ENCODE results near the gene TNFRSF6B.

DNA sequence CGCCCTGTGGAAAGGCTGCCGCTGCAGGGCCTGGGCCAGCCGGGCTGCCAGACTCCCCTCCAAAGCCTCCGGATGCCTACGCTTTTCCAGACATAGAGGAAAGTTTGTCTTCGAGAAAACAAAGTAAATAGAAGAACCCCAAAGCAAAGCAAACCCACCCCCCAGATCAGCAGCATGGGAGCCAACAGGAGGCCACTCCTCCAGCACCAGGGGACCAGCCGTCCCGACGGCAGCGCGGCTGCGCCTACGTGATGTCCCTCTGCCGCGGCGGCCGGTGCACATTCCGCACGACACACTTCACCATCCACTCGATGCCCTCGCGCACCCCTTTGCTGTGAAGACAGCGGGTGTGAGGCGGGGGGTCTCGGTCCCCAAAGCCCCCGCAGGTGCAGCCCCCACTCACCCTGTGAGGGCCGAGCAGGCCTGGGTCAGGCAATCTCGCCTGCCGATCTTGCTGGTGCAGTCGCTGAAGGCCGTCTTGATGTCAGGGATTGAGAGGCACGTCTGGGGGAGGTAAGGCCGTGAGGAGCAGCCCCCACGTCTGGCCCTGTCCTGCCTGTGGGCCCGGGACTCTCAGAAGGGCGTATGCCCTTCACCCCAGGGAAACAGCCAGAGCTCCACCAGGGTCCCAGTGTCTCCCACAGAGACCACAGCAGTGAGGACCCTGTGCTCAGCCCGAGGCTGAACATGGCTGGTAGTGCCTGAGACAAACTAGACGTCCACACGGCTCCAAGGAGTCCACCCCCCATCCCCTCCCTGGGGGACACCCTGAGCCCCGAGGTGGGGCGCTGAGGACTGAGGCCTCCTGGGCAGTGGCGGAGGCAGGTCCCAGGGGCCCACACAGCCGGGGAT is 4.0 kb downstream of the TNFRSF6B start:
- TF ChIP-seq POLR2AphosphoS5 (IDR thresholded peaks at IDR 0.05; ENCODE audit: low read depth, low read length) (no peak; the same call in 1 of the 2 replicates), TAF1 (IDR thresholded peaks at IDR 0.05; ENCODE audit: borderline replicate concordance, insufficient read depth, low read length) (no peak), SIN3A (IDR thresholded peaks at IDR 0.05; ENCODE audit: borderline replicate concordance, insufficient read depth, low read length) (no peak)
- TF ChIP-seq, protein P1, sequence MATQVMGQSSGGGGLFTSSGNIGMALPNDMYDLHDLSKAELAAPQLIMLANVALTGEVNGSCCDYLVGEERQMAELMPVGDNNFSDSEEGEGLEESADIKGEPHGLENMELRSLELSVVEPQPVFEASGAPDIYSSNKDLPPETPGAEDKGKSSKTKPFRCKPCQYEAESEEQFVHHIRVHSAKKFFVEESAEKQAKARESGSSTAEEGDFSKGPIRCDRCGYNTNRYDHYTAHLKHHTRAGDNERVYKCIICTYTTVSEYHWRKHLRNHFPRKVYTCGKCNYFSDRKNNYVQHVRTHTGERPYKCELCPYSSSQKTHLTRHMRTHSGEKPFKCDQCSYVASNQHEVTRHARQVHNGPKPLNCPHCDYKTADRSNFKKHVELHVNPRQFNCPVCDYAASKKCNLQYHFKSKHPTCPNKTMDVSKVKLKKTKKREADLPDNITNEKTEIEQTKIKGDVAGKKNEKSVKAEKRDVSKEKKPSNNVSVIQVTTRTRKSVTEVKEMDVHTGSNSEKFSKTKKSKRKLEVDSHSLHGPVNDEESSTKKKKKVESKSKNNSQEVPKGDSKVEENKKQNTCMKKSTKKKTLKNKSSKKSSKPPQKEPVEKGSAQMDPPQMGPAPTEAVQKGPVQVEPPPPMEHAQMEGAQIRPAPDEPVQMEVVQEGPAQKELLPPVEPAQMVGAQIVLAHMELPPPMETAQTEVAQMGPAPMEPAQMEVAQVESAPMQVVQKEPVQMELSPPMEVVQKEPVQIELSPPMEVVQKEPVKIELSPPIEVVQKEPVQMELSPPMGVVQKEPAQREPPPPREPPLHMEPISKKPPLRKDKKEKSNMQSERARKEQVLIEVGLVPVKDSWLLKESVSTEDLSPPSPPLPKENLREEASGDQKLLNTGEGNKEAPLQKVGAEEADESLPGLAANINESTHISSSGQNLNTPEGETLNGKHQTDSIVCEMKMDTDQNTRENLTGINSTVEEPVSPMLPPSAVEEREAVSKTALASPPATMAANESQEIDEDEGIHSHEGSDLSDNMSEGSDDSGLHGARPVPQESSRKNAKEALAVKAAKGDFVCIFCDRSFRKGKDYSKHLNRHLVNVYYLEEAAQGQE (IDR thresholded peaks at IDR 0.05; ENCODE audit: insufficient read depth in 1 of 2, low read depth in 2 of 2, low read length in 2 of 2), result no peak

Data from PFSK-1 (cell line).